Regular cardiac myocyte (primary cell): Measurements from ENCODE around the gene UBE2G2. TPM values are rescaled to one million over a fixed set of nuclear protein-coding genes. Genes with fewer than 3 reads are reported as not detected.

ENCODE experiments used
- total RNA-seq: library from RNA; depleted of rRNA; stranded (reverse); fragments of >200 nt; gene quantifications from 2 replicates; pipeline ENCODE4 v1.2.3, GENCODE V29; 2014

The UBE2G2 gene, protein sequence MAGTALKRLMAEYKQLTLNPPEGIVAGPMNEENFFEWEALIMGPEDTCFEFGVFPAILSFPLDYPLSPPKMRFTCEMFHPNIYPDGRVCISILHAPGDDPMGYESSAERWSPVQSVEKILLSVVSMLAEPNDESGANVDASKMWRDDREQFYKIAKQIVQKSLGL
- total RNA-seq: 63.7 and 71.1 TPM in 2 replicates

GRCh38 chr21:44801468-44802395, at the start of gene UBE2G2:
TSS of gene UBE2G2 (minus strand) at chr21:44801820. CDS start at chr21:44801748, 72 bp downstream.

GRCh38 chr21:44817914-44818639, 16.5 kb upstream of the UBE2G2 start, which contains the start of gene SUMO3:
TSS of gene SUMO3 (minus strand) at chr21:44818062. CDS start at chr21:44817968, 94 bp downstream.

Other genes with a start within 250 kb of the UBE2G2 start
- gene KRTAP10-3, start 243.0 kb downstream of the UBE2G2 start, total RNA-seq: not detected in 2 replicates
- not detected in 2 replicates for gene KRTAP10-4, start 228.1 kb downstream of the UBE2G2 start, total RNA-seq
- not detected in 2 replicates for gene KRTAP10-5, start 221.2 kb downstream of the UBE2G2 start, total RNA-seq
- gene KRTAP10-6, start 209.3 kb downstream of the UBE2G2 start, total RNA-seq: not detected in 2 replicates
- not detected in 2 replicates for gene KRTAP10-7, start 201.2 kb downstream of the UBE2G2 start, total RNA-seq
- gene KRTAP10-8, start 189.7 kb downstream of the UBE2G2 start, total RNA-seq: not detected in 2 replicates
- not detected in 2 replicates for gene KRTAP10-9, start 174.7 kb downstream of the UBE2G2 start, total RNA-seq
- gene KRTAP10-10, start 164.5 kb downstream of the UBE2G2 start, total RNA-seq: not detected in 2 replicates
- gene KRTAP10-11, start 155.4 kb downstream of the UBE2G2 start, total RNA-seq: not detected in 2 replicates
- gene KRTAP12-4, start 147.2 kb downstream of the UBE2G2 start, total RNA-seq: not detected in 2 replicates
- gene KRTAP12-3, start 143.9 kb downstream of the UBE2G2 start, total RNA-seq: not detected in 2 replicates
- gene KRTAP12-2, start 134.9 kb downstream of the UBE2G2 start, total RNA-seq: not detected in 2 replicates
- not detected in 2 replicates for gene KRTAP12-1, start 119.7 kb downstream of the UBE2G2 start, total RNA-seq
- gene KRTAP10-12, start 104.6 kb downstream of the UBE2G2 start, total RNA-seq: not detected in 2 replicates
- gene TSPEAR, start 90.2 kb downstream of the UBE2G2 start, total RNA-seq: not detected in 2 replicates
- 60.6 and 98.2 TPM in 2 replicates for gene SUMO3, start 16.2 kb upstream of the UBE2G2 start, total RNA-seq
- gene PTTG1IP, start 71.9 kb upstream of the UBE2G2 start, total RNA-seq: 220 and 298 TPM in 2 replicates
- gene ITGB2, start 119.1 kb upstream of the UBE2G2 start, total RNA-seq: 0.38 and 0.56 TPM in 2 replicates
- gene SLX9, start 138.2 kb upstream of the UBE2G2 start, total RNA-seq: 6.5 and 30.1 TPM in 2 replicates